Ammon's horn (tissue), 1 donor: Measurements from ENCODE around the gene MYH15.

ENCODE experiments used
- DNase-seq: peaks from one replicate; pipeline ENCODE4 v3.0.0-alpha.2; 2016; ENCODE audit warnings: low spot score

MYH15 gene

GRCh38 chr3:108415661-108416060, 94.7 kb downstream of the MYH15 start:
- DNase-seq = no peak

GRCh38 chr3:108414007-108414406, 96.4 kb downstream of the MYH15 start:
- DNase-seq = no peak

GRCh38 chr3:108412121-108412750, 98.2 kb downstream of the MYH15 start:
- DNase-seq = no peak

GRCh38 chr3:108410531-108410984, 99.8 kb downstream of the MYH15 start:
- DNase-seq = no peak

GRCh38 chr3:108409800-108410178, 100.6 kb downstream of the MYH15 start:
- DNase-seq = no peak

GRCh38 chr3:108408883-108409799, 101.3 kb downstream of the MYH15 start:
- no peak for DNase-seq

- DNase-seq = no peak
Measured at GRCh38 chr3:108407886-108408285, 102.5 kb downstream of the MYH15 start.

- DNase-seq = peak; percentile 92
Measured at GRCh38 chr3:108406661-108407206, 103.7 kb downstream of the MYH15 start.

GRCh38 chr3:108406063-108406660, 104.2 kb downstream of the MYH15 start:
- DNase-seq = no peak

GRCh38 chr3:108404368-108404767, 106.0 kb downstream of the MYH15 start:
- no peak for DNase-seq

- no peak for DNase-seq
Measured at GRCh38 chr3:108403686-108404345, 106.6 kb downstream of the MYH15 start.

GRCh38 chr3:108403198-108403597, 107.2 kb downstream of the MYH15 start:
- no peak for DNase-seq

GRCh38 chr3:108401836-108402235, 108.6 kb downstream of the MYH15 start:
- no peak for DNase-seq

- DNase-seq = no peak
Measured at GRCh38 chr3:108398510-108398909, 111.9 kb downstream of the MYH15 start.

- DNase-seq = no peak
Measured at GRCh38 chr3:108396336-108396735, 114.1 kb downstream of the MYH15 start.

GRCh38 chr3:108394563-108394962, 115.8 kb downstream of the MYH15 start:
- DNase-seq = no peak

GRCh38 chr3:108394016-108394415, 116.4 kb downstream of the MYH15 start:
- DNase-seq = no peak

GRCh38 chr3:108393128-108393900, 117.1 kb downstream of the MYH15 start:
- DNase-seq = no peak

- DNase-seq = no peak
Measured at GRCh38 chr3:108391917-108392593, 118.3 kb downstream of the MYH15 start.

GRCh38 chr3:108389372-108389771, 121.0 kb downstream of the MYH15 start:
- no peak for DNase-seq
